PC-3 (cell line): ENCODE results near the gene TMEM117.

Experiments
- CTCF ChIP-seq: fragments of 300-600 bp; sonication (generic); conservative IDR thresholded peaks from 2 replicates; pipeline ENCODE4 v1.5.1; 2017; ENCODE audit warnings: antibody characterized with exemption, low read depth, mild to moderate bottlenecking, low read length
- EZH2phosphoT487 ChIP-seq: fragments of 300-600 bp; sonication (generic); IDR thresholded peaks from 2 replicates; pipeline ENCODE4 v1.6.1; 2018; ENCODE audit warnings: mild to moderate bottlenecking, antibody characterized with exemption, low read length, borderline replicate concordance

- TF ChIP-seq CTCF = no peak
- TF ChIP-seq EZH2phosphoT487 = no peak
These were observed 51.5 kb downstream of the TMEM117 start for GRCh38 chr12:43887397-43887796.
